HT1080 (cell line): ENCODE measurements around the gene ARHGAP45. TPM values are rescaled to one million over a fixed set of nuclear protein-coding genes. Genes with fewer than 3 reads are reported as not detected.
A peak's percentile ranks its signal among the peaks of the same experiment; 100 is the strongest.

Experiments
- DNase-seq: peaks from one replicate; pipeline ENCODE4 v3.0.0-alpha.2; 2015; ENCODE audit warnings: low read depth
- total RNA-seq: library from RNA; depleted of rRNA; stranded (reverse); fragments of >200 nt; shearing (Covaris generic); gene quantifications from 2 replicates; pipeline ENCODE4 v1.2.3, GENCODE V29; 2014

ARHGAP45 gene
- total RNA-seq, 1 experiment from 2014 or later, result 1.4 TPM

GRCh38 chr19:1037621-1038064, 29.3 kb upstream of the ARHGAP45 start:
- DNase-seq, result no peak

DNA sequence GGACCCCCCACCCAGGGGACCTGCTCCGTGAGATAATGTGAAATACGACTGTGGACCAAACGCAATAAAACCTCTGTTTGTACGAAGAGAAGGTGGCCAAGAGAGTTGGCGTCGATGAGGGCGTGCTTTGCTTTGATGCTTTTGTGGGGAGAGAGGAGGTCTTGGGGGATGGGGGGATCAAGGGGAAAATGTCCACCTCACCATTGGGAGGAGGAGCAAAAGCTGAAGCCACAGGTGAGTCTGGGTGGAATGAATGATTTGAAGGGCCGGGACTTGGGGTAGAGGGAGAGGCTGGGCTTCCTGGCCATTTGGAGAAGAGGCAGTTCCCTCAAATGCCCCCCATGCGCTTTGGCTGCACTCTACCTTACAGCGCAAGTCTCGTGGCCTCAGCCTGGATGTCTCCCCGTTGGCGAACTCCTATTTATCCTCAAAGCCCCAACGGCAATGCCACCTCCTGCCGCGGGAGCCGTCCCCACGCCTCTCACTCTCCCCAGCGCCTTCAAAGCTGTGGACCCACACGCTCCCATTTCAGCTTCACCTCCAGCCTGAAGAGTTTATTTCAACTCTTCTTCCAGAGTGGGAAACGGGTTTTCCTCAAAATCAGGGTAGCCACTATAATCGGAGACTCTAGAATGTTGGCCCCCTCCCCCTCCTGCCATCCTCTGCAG, 27.9 kb upstream of the ARHGAP45 start:
- DNase-seq, result no peak

GRCh38 chr19:1039646-1040475, 27.1 kb upstream of the ARHGAP45 start, which contains the start of gene ABCA7:
Gene ABCA7 (plus strand): TSS chr19:1040107. CDS start chr19:1041362, 1,255 bp downstream.
- DNase-seq, result peak; percentile 96

GRCh38 chr19:1040476-1041271, 26.3 kb upstream of the ARHGAP45 start:
- peak; percentile 72 for DNase-seq

- DNase-seq, result no peak
Measured at GRCh38 chr19:1041272-1041834, 25.6 kb upstream of the ARHGAP45 start.

- DNase-seq, result no peak
Measured at GRCh38 chr19:1041835-1042685, 24.9 kb upstream of the ARHGAP45 start.

DNA sequence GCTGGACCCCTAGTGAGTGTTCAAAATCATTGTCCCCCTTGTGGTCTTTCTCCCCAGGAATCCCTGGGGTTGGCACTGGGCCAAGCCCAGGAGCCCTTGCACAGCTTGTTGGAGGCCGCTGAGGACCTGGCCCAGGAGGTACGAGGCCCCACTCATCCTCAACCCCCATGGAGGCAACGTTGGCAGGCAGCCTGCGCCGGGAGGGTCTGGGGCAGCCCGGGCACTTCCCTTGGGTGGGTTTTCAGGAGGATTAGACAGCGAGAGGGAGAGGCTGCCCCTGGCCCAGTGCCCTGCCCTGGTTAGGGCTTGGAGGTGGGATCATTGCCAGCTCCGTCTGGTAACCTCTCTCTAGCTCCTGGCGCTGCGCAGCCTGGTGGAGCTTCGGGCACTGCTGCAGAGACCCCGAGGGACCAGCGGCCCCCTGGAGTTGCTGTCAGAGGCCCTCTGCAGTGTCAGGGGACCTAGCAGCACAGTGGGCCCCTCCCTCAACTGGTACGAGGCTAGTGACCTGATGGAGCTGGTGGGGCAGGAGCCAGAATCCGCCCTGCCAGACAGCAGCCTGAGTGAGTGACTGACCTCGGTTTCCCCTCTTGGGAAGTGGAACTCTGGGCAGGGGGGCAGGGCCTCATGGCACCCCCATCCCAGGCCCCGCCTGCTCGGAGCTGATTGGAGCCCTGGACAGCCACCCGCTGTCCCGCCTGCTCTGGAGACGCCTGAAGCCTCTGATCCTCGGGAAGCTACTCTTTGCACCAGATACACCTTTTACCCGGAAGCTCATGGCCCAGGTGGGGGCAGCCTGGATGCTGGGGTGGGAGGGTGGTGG, 24.1 kb upstream of the ARHGAP45 start:
- no peak for DNase-seq

DNA sequence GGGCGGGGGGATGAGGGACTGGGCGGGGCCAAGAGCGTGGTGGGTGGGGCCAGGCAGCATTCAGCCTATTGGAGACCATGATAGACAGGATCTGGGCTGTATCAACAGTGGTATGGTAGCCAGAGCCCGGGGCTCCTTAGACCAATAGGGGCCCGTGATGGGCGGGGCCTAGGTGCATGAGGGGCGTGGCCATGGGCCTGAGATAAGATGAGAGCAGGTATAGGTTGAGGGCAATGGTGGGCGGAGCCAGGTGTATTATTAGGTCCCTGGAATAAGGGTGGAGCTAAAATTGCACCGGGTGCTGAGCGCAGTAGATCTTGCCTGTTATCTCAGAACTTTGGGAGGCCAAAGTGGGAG, 21.7 kb upstream of the ARHGAP45 start:
- DNase-seq, result no peak

GRCh38 chr19:1046117-1046626, 20.8 kb upstream of the ARHGAP45 start:
- no peak for DNase-seq

DNA sequence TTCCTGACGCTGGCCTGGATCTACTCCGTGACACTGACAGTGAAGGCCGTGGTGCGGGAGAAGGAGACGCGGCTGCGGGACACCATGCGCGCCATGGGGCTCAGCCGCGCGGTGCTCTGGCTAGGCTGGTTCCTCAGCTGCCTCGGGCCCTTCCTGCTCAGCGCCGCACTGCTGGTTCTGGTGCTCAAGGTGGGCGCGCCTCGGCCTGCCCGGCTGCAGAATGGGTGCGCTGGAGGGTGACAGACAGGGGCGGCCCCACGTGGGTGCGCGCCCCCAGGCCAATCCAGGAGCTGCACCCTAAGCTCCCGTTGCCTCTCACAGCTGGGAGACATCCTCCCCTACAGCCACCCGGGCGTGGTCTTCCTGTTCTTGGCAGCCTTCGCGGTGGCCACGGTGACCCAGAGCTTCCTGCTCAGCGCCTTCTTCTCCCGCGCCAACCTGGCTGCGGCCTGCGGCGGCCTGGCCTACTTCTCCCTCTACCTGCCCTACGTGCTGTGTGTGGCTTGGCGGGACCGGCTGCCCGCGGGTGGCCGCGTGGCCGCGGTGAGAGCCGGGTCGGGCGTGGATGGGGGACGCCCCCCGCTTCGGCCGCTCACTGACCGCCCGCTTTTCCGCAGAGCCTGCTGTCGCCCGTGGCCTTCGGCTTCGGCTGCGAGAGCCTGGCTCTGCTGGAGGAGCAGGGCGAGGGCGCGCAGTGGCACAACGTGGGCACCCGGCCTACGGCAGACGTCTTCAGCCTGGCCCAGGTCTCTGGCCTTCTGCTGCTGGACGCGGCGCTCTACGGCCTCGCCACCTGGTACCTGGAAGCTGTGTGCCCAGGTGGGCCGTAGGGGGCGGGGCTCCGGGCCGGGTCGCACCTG, 19.9 kb upstream of the ARHGAP45 start:
- no peak for DNase-seq

DNA sequence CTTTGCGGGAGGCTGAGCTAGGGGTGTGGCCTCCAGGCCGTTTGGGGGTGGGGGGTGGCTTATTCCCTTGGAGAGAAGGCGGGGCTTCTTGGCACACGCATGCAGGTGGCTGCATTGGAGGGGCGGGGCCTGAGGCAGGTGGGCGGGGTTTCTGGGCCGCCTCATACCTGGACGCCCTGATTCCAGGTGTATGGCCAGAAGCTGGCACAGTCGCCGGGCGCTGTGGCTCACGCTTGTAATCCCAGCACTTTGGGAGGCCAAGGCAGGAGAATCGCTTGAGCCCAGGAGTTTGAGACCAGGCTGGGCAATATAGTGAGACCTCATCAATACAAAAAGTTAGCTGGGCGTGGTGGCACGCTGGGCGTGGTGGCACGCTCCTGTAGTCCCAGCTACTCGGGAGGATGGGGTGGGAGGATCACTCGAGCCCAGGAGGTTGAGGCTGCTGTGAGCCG, 19.2 kb upstream of the ARHGAP45 start:
- DNase-seq, result no peak

DNA sequence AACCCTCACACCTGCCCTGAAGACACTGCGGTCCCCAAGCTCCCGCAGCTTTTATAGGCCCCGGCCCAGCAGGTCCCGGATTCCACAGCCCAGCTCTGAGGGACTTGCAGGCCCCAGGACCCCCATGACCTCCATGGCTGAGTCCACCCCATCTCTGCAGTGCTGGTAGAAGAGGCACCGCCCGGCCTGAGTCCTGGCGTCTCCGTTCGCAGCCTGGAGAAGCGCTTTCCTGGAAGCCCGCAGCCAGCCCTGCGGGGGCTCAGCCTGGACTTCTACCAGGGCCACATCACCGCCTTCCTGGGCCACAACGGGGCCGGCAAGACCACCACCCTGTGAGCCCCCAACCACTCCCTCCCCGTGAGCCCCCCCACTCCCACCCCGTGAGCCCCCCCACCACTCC, 17.9 kb upstream of the ARHGAP45 start:
- no peak for DNase-seq

- DNase-seq, result no peak
Measured at GRCh38 chr19:1049800-1050199, 17.2 kb upstream of the ARHGAP45 start.

- DNase-seq, result no peak
Measured at GRCh38 chr19:1050989-1051788, 15.8 kb upstream of the ARHGAP45 start.

DNA sequence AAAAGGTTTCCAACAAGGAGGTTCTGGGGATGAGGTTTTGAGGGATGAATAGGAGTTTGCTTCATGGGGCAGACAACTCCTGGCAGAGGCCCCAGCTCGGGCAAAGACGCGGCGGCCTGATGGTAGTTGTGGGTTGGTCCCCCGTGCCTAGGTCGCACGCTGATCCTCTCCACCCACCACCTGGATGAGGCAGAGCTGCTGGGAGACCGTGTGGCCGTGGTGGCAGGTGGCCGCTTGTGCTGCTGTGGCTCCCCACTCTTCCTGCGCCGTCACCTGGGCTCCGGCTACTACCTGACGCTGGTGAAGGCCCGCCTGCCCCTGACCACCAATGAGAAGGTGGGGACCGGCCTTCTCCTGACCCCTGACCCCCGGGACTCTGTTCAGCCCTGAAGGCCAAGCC, 15.2 kb upstream of the ARHGAP45 start:
- DNase-seq, result no peak

- DNase-seq, result no peak
Measured at GRCh38 chr19:1052349-1052975, 14.5 kb upstream of the ARHGAP45 start.
